K562 (cell line): ENCODE results near the gene KIF3B. TPM values are rescaled to one million over a fixed set of nuclear protein-coding genes. Genes with fewer than 3 reads are reported as not detected.

ENCODE experiments used
- ATAC-seq: fragments of 200-7000 bp; cut with Tn5 transposase; 3 replicates; pipeline ENCODE4 v1.9.1; 2020; ENCODE audit warnings: moderate library complexity
- BruUV-seq: library from RNA; stranded (reverse); fragments of 400-500 nt; replicated peaks from 2 replicates; lab custom pipeline; 2021; lab: Mats Ljungman, UMichigan
- CTCF ChIA-PET: fragments of 300-600 bp; formaldehyde crosslinking; extraction: SDS; loops from one replicate; lab custom pipeline; 2021; ENCODE audit warnings: low intra/inter-chr PET ratio; lab: Yijun Ruan, JAX
- POLR2A ChIA-PET: fragments of 300-600, 350-650 bp; sonication (Branson Sonifier 250); formaldehyde crosslinking; extraction: SDS; loops from one replicate; lab custom pipeline; 2021; ENCODE audit warnings: antibody characterized with exemption, inconsistent platforms; lab: Yijun Ruan, JAX
- DNase-seq, 4 experiments: peaks; one replicate each; pipeline versions ENCODE4 v3.0.0 to v3.0.0-alpha.2; 2011 to 2018; ENCODE audit warnings: low spot score in 3 of 4, mixed read lengths in 3 of 4; ENCODE audit errors: extremely low read depth in 1 of 4
- FAIRE-seq: peaks from 2 replicates; lab custom pipeline; 2011; peaks lifted over from hg19 to GRCh38; lab: Jason Lieb, UNC
- H2AFZ ChIP-seq: 2 replicates; pipeline ENCODE4 v1.6.0; 2011; ENCODE audit warnings: low read depth, low read length, control low read depth, inconsistent platforms
- H3K27ac ChIP-seq: fragments of 200-600 bp; 3 replicates; pipeline ENCODE4 v1.8.0; 2011; ENCODE audit warnings: low read depth, mild to moderate bottlenecking, control low read depth, inconsistent platforms, low read length, moderate library complexity, mixed read lengths; ENCODE audit errors: extremely low read depth
- H3K27me3 ChIP-seq, 2 experiments: fragments of 300-600 bp in 1 of 2; 2 replicates in 1 of 2; 3 replicates in 1 of 2; pipeline versions ENCODE4 v1.6.0 to v1.8.0; 2011; ENCODE audit warnings: inconsistent platforms in 2 of 2, low read length in 2 of 2, mild to moderate bottlenecking in 1 of 2, mixed read lengths in 1 of 2, moderate library complexity in 1 of 2; ENCODE audit not compliant: control insufficient read depth in 2 of 2, insufficient read depth in 2 of 2
- H3K36me3 ChIP-seq: fragments of 300-600 bp; 3 replicates; pipeline ENCODE4 v1.8.0; 2011; ENCODE audit warnings: mild to moderate bottlenecking, low read length, inconsistent platforms; ENCODE audit not compliant: control insufficient read depth, insufficient read depth
- H3K4me1 ChIP-seq, 2 experiments: fragments of 200-600 bp in 1 of 2; replicated peaks in 1 of 2; 2 replicates in 1 of 2; 3 replicates in 1 of 2; pipeline versions ENCODE4 v1.5.1 to v1.8.0; 2011; ENCODE audit warnings: inconsistent platforms in 2 of 2, low read length in 2 of 2, mild to moderate bottlenecking in 1 of 2, mixed read lengths in 1 of 2, moderate library complexity in 1 of 2; ENCODE audit not compliant: control insufficient read depth in 2 of 2, insufficient read depth in 2 of 2
- H3K4me2 ChIP-seq: 2 replicates; pipeline ENCODE4 v1.6.1; 2011; ENCODE audit warnings: low read length, control low read depth, inconsistent platforms, mixed read lengths; ENCODE audit not compliant: insufficient read depth
- H3K4me3 ChIP-seq: fragments of 200-600 bp; sonication (generic), shearing (Covaris generic); 2 replicates; pipeline ENCODE4 v1.5.1; 2016; ENCODE audit warnings: control low read depth, inconsistent platforms
- H3K79me2 ChIP-seq: fragments of 200-600 bp; 3 replicates; pipeline ENCODE4 v1.8.0; 2011; ENCODE audit warnings: low read length, inconsistent platforms; ENCODE audit not compliant: control insufficient read depth, insufficient read depth
- H3K9ac ChIP-seq, 2 experiments: 2 replicates each; pipeline versions ENCODE4 v1.6.0 to v1.6.1; 2011; ENCODE audit warnings: low read depth in 2 of 2, low read length in 2 of 2, control low read depth in 1 of 2, inconsistent platforms in 1 of 2, mild to moderate bottlenecking in 1 of 2, mixed read lengths in 1 of 2; ENCODE audit not compliant: insufficient read depth in 1 of 2
- H3K9me1 ChIP-seq: one replicate; pipeline ENCODE4 v1.6.0; 2011; ENCODE audit warnings: inconsistent platforms, mild to moderate bottlenecking, low read length, moderate library complexity; ENCODE audit not compliant: control insufficient read depth, insufficient read depth
- H3K9me3 ChIP-seq: replicated peaks from 2 replicates; pipeline ENCODE4 v1.5.1; 2011; ENCODE audit warnings: low read depth, low read length, inconsistent platforms; ENCODE audit not compliant: control insufficient read depth, insufficient read depth
- H4K20me1 ChIP-seq: replicated peaks from 2 replicates; pipeline ENCODE4 v1.6.1; 2011; ENCODE audit warnings: low read length, inconsistent platforms, mixed read lengths; ENCODE audit not compliant: control insufficient read depth, insufficient read depth
- CC2D1A ChIP-seq: fragments of 450-650 bp; IDR thresholded peaks from 2 replicates; pipeline ENCODE4 v1.6.1; 2017; ENCODE audit warnings: mild to moderate bottlenecking
- ETV1 ChIP-seq: fragments of 450-650 bp; conservative IDR thresholded peaks from 2 replicates; pipeline ENCODE4 v1.6.1; 2016; ENCODE audit warnings: missing genetic modification characterization, control low read depth, low read depth, missing compliant biosample characterization
- EZH2 ChIP-seq: IDR thresholded peaks from 2 replicates; pipeline ENCODE4 v1.6.1; 2012; ENCODE audit warnings: low read depth, mild to moderate bottlenecking, inconsistent platforms, low read length, borderline replicate concordance
- FOXA3 ChIP-seq, 2 experiments: fragments of 450-650 bp in 1 of 2; sonication (generic) in 1 of 2; formaldehyde crosslinking; IDR thresholded peaks in 1 of 2; conservative IDR thresholded peaks in 1 of 2; 2 replicates each; pipeline versions ENCODE4 v1.4.0 to v1.8.0; 2020 to 2022; ENCODE audit warnings: mild to moderate bottlenecking in 2 of 2, missing genetic modification reagents in 1 of 2
- FOXJ3 ChIP-seq: sonication (generic); formaldehyde crosslinking; IDR thresholded peaks from 2 replicates; pipeline ENCODE4 v1.4.0; 2020; ENCODE audit warnings: mild to moderate bottlenecking, missing genetic modification reagents
- FOXK1 ChIP-seq: sonication (generic); formaldehyde crosslinking; IDR thresholded peaks from 2 replicates; pipeline ENCODE4 v1.8.0; 2022; ENCODE audit warnings: missing genetic modification reagents, mild to moderate bottlenecking, borderline replicate concordance
- HNRNPLL ChIP-seq: fragments of 200-400 bp; formaldehyde crosslinking; IDR thresholded peaks from 2 replicates; pipeline ENCODE4 v1.6.1; 2017; ENCODE audit warnings: low read length, low read depth, mild to moderate bottlenecking; ENCODE audit not compliant: poor library complexity, severe bottlenecking
- IRF2 ChIP-seq: sonication (generic); formaldehyde crosslinking; IDR thresholded peaks from 2 replicates; pipeline ENCODE4 v1.8.1; 2022; ENCODE audit warnings: mild to moderate bottlenecking, missing genetic modification reagents
- JUNB ChIP-seq: fragments of 450-650 bp; formaldehyde crosslinking; conservative IDR thresholded peaks from 2 replicates; pipeline ENCODE4 v1.4.0; 2020; ENCODE audit warnings: mild to moderate bottlenecking
- KAT8 ChIP-seq: fragments of 450-650 bp; IDR thresholded peaks from 2 replicates; pipeline ENCODE4 v1.6.1; 2016; ENCODE audit warnings: low read depth, mild to moderate bottlenecking
- NCOA6 ChIP-seq: fragments of 450-650 bp; IDR thresholded peaks from 2 replicates; pipeline ENCODE4 v1.6.1; 2017; ENCODE audit warnings: mild to moderate bottlenecking
- NEUROD1 ChIP-seq: fragments of 150-350 bp; IDR thresholded peaks from 2 replicates; pipeline ENCODE4 v1.6.1; 2014; ENCODE audit warnings: borderline replicate concordance, low read length, low read depth; ENCODE audit not compliant: partially characterized antibody
- NR3C1 ChIP-seq: sonication (generic); formaldehyde crosslinking; IDR thresholded peaks from 2 replicates; pipeline ENCODE4 v1.8.1; 2022; ENCODE audit warnings: missing genetic modification reagents
- SLC30A9 ChIP-seq: fragments of 250-450 bp; sonication (Bioruptor Pico); IDR thresholded peaks from 2 replicates; pipeline ENCODE4 v1.8.0; 2022; ENCODE audit warnings: mild to moderate bottlenecking, moderate library complexity
- SREBF1 ChIP-seq: fragments of 150-350 bp; IDR thresholded peaks from 2 replicates; pipeline ENCODE4 v1.6.1; 2014; ENCODE audit warnings: antibody characterized with exemption, low read depth, low read length, borderline replicate concordance
- WHSC1 ChIP-seq: IDR thresholded peaks from one replicate; pipeline ENCODE4 v1.6.1; 2012; ENCODE audit warnings: low read length, control low read depth, inconsistent platforms
- ZNF146 ChIP-seq: IDR thresholded peaks from one replicate; pipeline ENCODE4 v1.6.1; 2018; ENCODE audit warnings: missing compliant biosample characterization; ENCODE audit not compliant: unreplicated experiment
- ZNF347 ChIP-seq: fragments of 450-650 bp; formaldehyde crosslinking; IDR thresholded peaks from 2 replicates; pipeline ENCODE4 v1.4.0; 2020; ENCODE audit warnings: low read depth, mild to moderate bottlenecking, moderate library complexity
- ZNF561 ChIP-seq: fragments of 450-650 bp; formaldehyde crosslinking; conservative IDR thresholded peaks from 2 replicates; pipeline ENCODE4 v1.4.0; 2020; ENCODE audit warnings: mild to moderate bottlenecking, moderate library complexity
- WGBS: fragments of 100-300 bp; shearing (Covaris generic); methylation state at CpG from one replicate; pipeline ENCODE4 v1.1.6; 2016; ENCODE audit warnings: low coverage, mixed read lengths; ENCODE audit not compliant: insufficient coverage; ENCODE audit errors: missing lambda C conversion rate; 5-methylcytosine and 5-hydroxymethylcytosine counted together
- in situ Hi-C: fragments of 300-500 bp; cut with MboI; formaldehyde crosslinking; loops from 4 replicates; pipeline ENCODE4 v1.15.0; 2018; ENCODE audit warnings: inconsistent platforms, mixed read lengths
- intact Hi-C: fragments of 100-400 bp; cut with micrococcal nuclease; formaldehyde crosslinking; loops from 2 replicates; pipeline ENCODE4 v1.14.2; 2022
- polyA plus RNA-seq, 8 experiments: library from polyadenylated mRNA; depleted of rRNA in 4 of 8; stranded (reverse) in 5 of 8; unstranded in 3 of 8; fragments of >200 nt; fragmentation: Nextera tagmentation in 2 of 8; fragmentation: Illumina TruSeq in 1 of 8; extraction: Ambion mirVana in 2 of 8; extraction: Trizol in 1 of 8; gene quantifications; 2 replicates each; pipeline versions ENCODE4 v1.2.1 to v1.2.3, GENCODE V29; 2011 to 2014; ENCODE audit warnings: inconsistent platforms in 1 of 8, missing spikeins in 1 of 8
- total RNA-seq, 7 experiments: library from RNA; depleted of rRNA in 6 of 7; stranded (reverse); fragments of >200 nt in 6 of 7; fragmentation: Illumina TruSeq in 2 of 7; extraction: Trizol in 2 of 7; gene quantifications; 2 replicates each; pipeline versions ENCODE4 v1.2.1 to v1.2.3, GENCODE V29; 2011 to 2021; ENCODE audit warnings: low replicate concordance in 1 of 7
- TF ChIP-seq, protein P1 (sequence below): fragments of 450-650 bp; IDR thresholded peaks from 2 replicates; pipeline ENCODE4 v1.6.1; 2014; ENCODE audit warnings: low read depth, mild to moderate bottlenecking, moderate library complexity, borderline replicate concordance
- TF ChIP-seq, protein P2 (sequence below): fragments of 250-450 bp; sonication (Bioruptor Pico); IDR thresholded peaks from 2 replicates; pipeline ENCODE4 v1.8.0; 2021; ENCODE audit warnings: moderate library complexity, mild to moderate bottlenecking, inconsistent platforms
- TF ChIP-seq, protein P3 (sequence below): fragments of 450-650 bp; formaldehyde crosslinking; IDR thresholded peaks from 2 replicates; pipeline ENCODE4 v1.4.0; 2022; ENCODE audit warnings: missing genetic modification characterization

Gene KIF3B
- total and polyA plus RNA-seq, 9 of the 15 experiments (the other 6 are each of a cell fraction or from before 2014, with no cell fraction given): 2.9 to 12.3 (median 8.6) TPM

DNA sequence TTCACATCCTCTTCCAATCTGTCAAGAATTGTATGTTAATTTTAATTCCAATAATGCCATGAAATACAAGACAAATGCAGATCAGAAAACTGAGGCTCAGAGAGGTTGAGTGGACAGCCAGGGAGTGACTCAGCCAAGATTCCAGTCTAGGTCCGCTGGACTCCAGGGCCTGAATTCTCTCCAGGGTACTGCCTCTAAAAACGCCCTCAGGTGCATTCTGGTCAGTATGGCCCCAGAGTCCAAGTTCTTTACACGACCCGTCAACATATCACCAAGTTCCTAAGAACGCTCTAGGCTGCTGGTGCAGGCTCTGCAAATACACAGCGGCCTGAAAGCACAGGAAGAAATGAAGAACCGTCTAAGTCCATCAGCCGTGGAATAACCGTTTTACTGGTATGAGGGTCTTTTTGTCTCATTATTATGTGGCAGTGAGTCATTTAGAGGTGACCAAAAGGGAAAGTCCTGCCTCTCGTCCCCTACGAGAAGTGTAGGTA is 80.0 kb downstream of the KIF3B start:
- Histone ChIP-seq H3K36me3 (peaks cover 19% of the 10 kb centered on the region; the same call in 2 of the 3 replicates), H3K9me1 (no peaks in the 10 kb centered on the region), H4K20me1 (peaks cover 20% of the 10 kb centered on the region), H3K9ac (peak overlapping the region; percentile 87 to 98), H3K4me3 (peak overlapping the region; percentile 96), H3K27me3 (no peaks in the 10 kb centered on the region), H3K4me1 (peaks cover 16 to 33% of the 10 kb centered on the region in 2 experiments), H3K27ac (peak overlapping the region; percentile 99), H3K4me2 (peak overlapping the region; percentile 96), H3K79me2 (peaks cover 41% of the 10 kb centered on the region), H2AFZ (peak overlapping the region; percentile 93), H3K9me3 (no peaks in the 10 kb centered on the region)
- FAIRE-seq: peak; percentile 77
- in situ Hi-C loops: no loop called here
- BruUV-seq: TSS peak; percentile 92
- 1% methylated on average over 11 of the region's 11 CpGs for WGBS
- CTCF ChIA-PET: no interaction called here
- POLR2A ChIA-PET: interaction anchor here (0.6 to 2.8 kb wide), 17 partner anchors 9 to 1636 kb away, joined by 3 to 10 read pairs (median 3); no protein-coding TSS in a partner anchor
- intact Hi-C loops: loop anchor here (5.0 to 10.0 kb wide), 3 partner anchors 80 to 225 kb away; partner anchors contain the start of genes PLAGL2 and POFUT1
- peak in 3 of 4 experiments; percentile 23 to 72 (median 43) for DNase-seq
- peak; percentile 59 for ATAC-seq
- TF ChIP-seq NR3C1 (CRISPR knock-in tag) (no peak), SLC30A9 (CRISPR knock-in tag) (no peak), CC2D1A (no peak), FOXA3 (CRISPR knock-in tag; conservative IDR thresholded peaks at IDR 0.05 in 1 of 2, IDR thresholded peaks at IDR 0.05 in 1 of 2) (no peak), KAT8 (no peak), ETV1 (no peak), IRF2 (CRISPR knock-in tag) (no peak), ZNF561 (CRISPR knock-in tag) (no peak), SREBF1 (no peak), ZNF347 (no peak), FOXK1 (no peak), JUNB (CRISPR knock-in tag) (no peak), EZH2 (no peak), ZNF146 (no peak), NEUROD1 (no peak), WHSC1 (no peak), HNRNPLL (no peak), FOXJ3 (CRISPR knock-in tag) (no peak), NCOA6 (no peak)
- TF ChIP-seq, protein P1, sequence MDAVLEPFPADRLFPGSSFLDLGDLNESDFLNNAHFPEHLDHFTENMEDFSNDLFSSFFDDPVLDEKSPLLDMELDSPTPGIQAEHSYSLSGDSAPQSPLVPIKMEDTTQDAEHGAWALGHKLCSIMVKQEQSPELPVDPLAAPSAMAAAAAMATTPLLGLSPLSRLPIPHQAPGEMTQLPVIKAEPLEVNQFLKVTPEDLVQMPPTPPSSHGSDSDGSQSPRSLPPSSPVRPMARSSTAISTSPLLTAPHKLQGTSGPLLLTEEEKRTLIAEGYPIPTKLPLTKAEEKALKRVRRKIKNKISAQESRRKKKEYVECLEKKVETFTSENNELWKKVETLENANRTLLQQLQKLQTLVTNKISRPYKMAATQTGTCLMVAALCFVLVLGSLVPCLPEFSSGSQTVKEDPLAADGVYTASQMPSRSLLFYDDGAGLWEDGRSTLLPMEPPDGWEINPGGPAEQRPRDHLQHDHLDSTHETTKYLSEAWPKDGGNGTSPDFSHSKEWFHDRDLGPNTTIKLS: no peak
- TF ChIP-seq, protein P2, sequence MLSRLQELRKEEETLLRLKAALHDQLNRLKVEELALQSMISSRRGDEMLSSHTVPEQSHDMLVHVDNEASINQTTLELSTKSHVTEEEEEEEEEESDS: no peak
- TF ChIP-seq, protein P3, sequence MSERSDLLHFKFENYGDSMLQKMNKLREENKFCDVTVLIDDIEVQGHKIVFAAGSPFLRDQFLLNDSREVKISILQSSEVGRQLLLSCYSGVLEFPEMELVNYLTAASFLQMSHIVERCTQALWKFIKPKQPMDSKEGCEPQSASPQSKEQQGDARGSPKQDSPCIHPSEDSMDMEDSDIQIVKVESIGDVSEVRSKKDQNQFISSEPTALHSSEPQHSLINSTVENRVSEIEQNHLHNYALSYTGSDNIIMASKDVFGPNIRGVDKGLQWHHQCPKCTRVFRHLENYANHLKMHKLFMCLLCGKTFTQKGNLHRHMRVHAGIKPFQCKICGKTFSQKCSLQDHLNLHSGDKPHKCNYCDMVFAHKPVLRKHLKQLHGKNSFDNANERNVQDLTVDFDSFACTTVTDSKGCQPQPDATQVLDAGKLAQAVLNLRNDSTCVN (CRISPR knock-in tag): no peak
